22Rv1 (cell line): ENCODE results near the gene VWF.

Experiments used
- ZFX ChIP-seq: fragments of 450-650 bp; IDR thresholded peaks from 2 replicates; pipeline ENCODE4 v1.6.1; 2017; ENCODE audit warnings: antibody characterized with exemption, borderline replicate concordance
- TF ChIP-seq, protein P1 (sequence below): fragments of 450-650 bp; IDR thresholded peaks from 2 replicates; pipeline ENCODE4 v1.5.1; 2017; ENCODE audit warnings: mild to moderate bottlenecking

DNA sequence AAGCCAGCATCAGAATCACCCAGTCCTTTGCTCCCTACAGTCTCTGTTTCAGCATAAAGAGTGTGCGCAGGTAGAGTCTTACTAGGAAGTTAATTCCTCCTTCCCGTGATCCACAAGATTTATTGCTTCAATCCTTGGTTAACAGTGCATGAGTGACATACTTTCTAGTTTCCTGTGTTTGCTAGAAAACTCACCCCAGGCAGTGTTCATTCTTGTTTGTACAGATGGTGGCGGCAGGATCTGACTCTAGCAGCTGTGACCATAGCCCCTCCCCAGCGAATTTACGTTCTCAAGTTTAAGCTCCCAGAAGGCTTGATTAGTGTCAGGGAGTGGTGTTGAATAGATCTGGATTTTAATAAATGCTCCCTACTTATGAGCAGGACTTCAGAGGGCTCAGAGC, 103.5 kb downstream of the VWF start:
- no peak for TF ChIP-seq ZFX
- TF ChIP-seq, protein P1, sequence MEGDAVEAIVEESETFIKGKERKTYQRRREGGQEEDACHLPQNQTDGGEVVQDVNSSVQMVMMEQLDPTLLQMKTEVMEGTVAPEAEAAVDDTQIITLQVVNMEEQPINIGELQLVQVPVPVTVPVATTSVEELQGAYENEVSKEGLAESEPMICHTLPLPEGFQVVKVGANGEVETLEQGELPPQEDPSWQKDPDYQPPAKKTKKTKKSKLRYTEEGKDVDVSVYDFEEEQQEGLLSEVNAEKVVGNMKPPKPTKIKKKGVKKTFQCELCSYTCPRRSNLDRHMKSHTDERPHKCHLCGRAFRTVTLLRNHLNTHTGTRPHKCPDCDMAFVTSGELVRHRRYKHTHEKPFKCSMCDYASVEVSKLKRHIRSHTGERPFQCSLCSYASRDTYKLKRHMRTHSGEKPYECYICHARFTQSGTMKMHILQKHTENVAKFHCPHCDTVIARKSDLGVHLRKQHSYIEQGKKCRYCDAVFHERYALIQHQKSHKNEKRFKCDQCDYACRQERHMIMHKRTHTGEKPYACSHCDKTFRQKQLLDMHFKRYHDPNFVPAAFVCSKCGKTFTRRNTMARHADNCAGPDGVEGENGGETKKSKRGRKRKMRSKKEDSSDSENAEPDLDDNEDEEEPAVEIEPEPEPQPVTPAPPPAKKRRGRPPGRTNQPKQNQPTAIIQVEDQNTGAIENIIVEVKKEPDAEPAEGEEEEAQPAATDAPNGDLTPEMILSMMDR = no peak
